ENCODE results near the gene TAAR8.

GRCh38 chr6:132596201-132596600 is 43.7 kb downstream of the TAAR8 start:
- TF ChIP-seq CTCF (IDR thresholded peaks at IDR 0.05): no peak
- no peak for TF ChIP-seq POLR2A (IDR thresholded peaks at IDR 0.05)
